ENCODE data around the gene CSNK1A1. TPM values are rescaled to one million over a fixed set of nuclear protein-coding genes. Genes with fewer than 3 reads are reported as not detected.
A peak's percentile ranks its signal among the peaks of the same experiment; 100 is the strongest.

The CSNK1A1 gene
- polyA plus RNA-seq, 2 of the 4 experiments (the other 2 are of a cell fraction): 123 to 218 TPM

DNA sequence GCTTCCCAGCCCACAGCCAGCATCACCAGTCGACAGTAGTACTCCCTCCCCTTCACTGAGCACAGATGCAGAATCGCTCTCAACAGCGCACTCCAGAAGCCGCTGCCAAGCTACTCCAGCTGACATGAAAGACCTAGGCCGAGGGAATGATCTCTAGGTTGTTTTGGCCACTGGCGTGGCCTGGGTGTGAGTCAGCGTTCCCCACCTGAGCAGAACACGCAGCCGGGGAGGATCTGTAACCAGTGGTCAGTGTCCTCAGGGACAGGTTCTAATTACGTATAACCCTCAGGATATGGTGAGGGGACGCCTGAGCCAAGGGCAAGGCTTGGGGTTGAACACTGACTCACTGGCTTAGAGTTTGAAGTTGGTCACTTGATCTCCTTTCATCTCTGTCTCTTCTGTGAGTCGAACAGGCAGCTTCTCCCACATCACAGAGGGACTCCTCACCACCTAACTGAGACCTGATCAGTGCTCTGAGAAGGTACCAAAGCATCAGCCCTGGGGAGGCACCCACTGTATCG, 95.3 kb downstream of the CSNK1A1 start (continued):
- no peak for TF ChIP-seq ZFP36 (IDR thresholded peaks at IDR 0.05; ENCODE audit: borderline replicate concordance, partially characterized antibody)
- TF ChIP-seq JUNB (IDR thresholded peaks at IDR 0.05): no peak

DNA sequence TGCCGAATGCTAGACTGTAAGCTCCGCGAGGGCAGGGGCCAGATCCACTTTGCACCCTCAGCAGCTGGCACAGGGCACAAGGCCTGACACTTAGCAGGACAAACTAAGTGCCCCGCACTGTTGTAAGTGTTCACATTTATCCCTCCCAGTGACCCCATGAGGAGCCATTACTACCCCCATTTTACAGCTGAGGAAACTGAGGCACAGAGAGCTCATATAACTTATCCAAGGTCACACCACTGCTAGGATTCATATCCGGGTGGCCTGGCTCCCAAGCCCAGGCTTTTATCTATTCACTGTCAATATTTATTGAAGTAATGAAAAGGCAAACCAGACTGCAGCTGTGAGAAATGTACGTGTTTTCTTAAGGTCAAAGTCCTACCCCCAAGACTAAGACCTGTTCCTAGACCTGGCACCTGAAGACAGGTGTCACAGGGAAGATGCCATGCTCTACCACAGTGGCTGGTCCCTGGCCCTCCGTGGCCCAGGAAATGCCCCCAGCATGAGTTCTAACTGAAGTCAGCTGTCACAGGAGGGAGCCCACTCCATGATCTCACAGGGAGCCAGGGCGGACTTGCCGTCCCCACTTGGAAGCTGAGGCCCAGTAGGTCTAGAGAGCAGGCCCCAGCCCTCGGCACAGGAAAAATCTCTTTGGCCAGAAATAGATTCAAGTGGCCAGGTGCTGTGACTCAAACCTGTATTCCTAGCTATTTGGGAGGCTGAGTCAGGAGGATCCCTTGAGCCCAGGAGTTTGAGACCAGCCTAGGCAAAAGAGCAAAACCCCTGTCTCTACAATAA, 97.4 kb downstream of the CSNK1A1 start:
- ATAC-seq: no peak
- 86% methylated on average over 9 of the region's 10 CpGs for WGBS (ENCODE audit: missing lambda C conversion rate)
- TF ChIP-seq, protein P1, sequence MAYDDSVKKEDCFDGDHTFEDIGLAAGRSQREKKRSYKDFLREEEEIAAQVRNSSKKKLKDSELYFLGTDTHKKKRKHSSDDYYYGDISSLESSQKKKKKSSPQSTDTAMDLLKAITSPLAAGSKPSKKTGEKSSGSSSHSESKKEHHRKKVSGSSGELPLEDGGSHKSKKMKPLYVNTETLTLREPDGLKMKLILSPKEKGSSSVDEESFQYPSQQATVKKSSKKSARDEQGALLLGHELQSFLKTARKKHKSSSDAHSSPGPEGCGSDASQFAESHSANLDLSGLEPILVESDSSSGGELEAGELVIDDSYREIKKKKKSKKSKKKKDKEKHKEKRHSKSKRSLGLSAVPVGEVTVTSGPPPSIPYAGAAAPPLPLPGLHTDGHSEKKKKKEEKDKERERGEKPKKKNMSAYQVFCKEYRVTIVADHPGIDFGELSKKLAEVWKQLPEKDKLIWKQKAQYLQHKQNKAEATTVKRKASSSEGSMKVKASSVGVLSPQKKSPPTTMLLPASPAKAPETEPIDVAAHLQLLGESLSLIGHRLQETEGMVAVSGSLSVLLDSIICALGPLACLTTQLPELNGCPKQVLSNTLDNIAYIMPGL (CRISPR knock-in tag; IDR thresholded peaks at IDR 0.05; ENCODE audit: borderline replicate concordance): no peak
- no peak for TF ChIP-seq HEYL (CRISPR knock-in tag; IDR thresholded peaks at IDR 0.05)
- TF ChIP-seq, protein P2, sequence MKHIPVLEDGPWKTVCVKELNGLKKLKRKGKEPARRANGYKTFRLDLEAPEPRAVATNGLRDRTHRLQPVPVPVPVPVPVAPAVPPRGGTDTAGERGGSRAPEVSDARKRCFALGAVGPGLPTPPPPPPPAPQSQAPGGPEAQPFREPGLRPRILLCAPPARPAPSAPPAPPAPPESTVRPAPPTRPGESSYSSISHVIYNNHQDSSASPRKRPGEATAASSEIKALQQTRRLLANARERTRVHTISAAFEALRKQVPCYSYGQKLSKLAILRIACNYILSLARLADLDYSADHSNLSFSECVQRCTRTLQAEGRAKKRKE (CRISPR knock-in tag; IDR thresholded peaks at IDR 0.05; ENCODE audit: low read depth): no peak
- TF ChIP-seq NPAS2 (CRISPR knock-in tag; IDR thresholded peaks at IDR 0.05; ENCODE audit: borderline replicate concordance): no peak
- no peak for TF ChIP-seq KDM1A (IDR thresholded peaks at IDR 0.05; ENCODE audit: low read depth)
- no peak for TF ChIP-seq FOSL2 (IDR thresholded peaks at IDR 0.05)
- no peak for TF ChIP-seq FOSL2 (CRISPR knock-in tag; IDR thresholded peaks at IDR 0.05)
- ChIA-PET POLR2A (interaction anchor here (1.0 kb wide), 1 partner anchor 98 kb away, joined by 4 read pairs; the partner anchor contains the start of gene CSNK1A1), CTCF (interaction anchor here (0.5 to 7.4 kb wide), 14 partner anchors 8 to 248 kb away, joined by 3 to 87 read pairs (median 5); partner anchors contain the start of gene CSNK1A1)
- Histone ChIP-seq H3K4me2 (no peak overlapping the region), H3K9me3 (no peaks in the 10 kb centered on the region), H3K4me3 (no peak overlapping the region), H3K27ac (peak overlapping the region; percentile 43 to 73; a peak in 3 of 6 replicates), H3K4me1 (peaks cover 28% of the 10 kb centered on the region)
- DNase-seq (ENCODE audit: low read depth in 1 of 2, low spot score in 1 of 2): no peak
- FAIRE-seq: no peak

DNA sequence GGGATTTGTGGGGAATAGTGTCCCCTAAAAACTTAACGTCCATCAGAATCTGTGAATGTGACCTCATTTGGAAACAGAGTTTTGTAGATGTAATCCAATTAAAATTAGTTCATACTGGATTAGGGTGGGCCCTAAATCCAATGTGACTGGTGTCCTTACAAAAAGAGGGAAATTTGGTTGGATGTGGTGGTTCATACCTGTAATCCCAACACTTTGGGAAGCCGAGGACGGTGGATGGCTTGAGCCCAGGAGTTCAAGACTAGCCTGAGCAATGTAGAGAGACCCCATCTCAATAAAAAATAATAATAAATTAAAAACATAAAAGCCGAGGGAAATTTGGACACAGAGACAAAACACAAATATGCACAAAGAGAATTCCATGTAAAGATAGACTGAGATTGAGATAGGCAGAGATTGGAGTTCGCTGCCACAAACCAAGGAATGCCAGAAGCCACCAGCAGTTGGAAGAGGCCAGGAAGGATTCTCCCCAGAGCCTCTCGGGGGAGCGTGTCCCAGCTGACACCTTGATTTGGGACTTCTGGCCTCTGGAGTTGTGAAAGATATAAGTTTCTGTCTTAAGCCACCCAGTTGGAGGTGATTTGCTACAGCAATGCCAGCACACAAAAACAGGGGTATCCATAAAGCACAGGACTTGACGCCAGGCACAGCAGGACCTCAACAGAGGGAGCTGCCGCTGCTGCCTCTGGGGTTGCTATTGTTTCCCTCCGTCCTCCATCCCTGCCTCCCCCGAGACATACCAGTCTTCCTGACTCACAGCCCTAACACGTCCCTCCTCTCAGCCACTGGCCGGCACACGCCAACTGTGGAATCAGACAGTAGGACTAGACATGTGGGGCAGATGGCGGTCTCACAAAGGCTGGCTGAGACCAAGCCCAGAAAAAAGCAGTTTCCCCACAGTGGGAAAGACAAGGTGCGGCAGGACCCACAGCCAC, 98.3 kb downstream of the CSNK1A1 start:
- CTCF ChIA-PET: interaction anchor here (0.5 to 7.4 kb wide), 8 partner anchors 12 to 112 kb away, joined by 3 to 87 read pairs (median 7); partner anchors contain the start of gene CSNK1A1
- no peak overlapping the region for H3K4me3 ChIP-seq

DNA sequence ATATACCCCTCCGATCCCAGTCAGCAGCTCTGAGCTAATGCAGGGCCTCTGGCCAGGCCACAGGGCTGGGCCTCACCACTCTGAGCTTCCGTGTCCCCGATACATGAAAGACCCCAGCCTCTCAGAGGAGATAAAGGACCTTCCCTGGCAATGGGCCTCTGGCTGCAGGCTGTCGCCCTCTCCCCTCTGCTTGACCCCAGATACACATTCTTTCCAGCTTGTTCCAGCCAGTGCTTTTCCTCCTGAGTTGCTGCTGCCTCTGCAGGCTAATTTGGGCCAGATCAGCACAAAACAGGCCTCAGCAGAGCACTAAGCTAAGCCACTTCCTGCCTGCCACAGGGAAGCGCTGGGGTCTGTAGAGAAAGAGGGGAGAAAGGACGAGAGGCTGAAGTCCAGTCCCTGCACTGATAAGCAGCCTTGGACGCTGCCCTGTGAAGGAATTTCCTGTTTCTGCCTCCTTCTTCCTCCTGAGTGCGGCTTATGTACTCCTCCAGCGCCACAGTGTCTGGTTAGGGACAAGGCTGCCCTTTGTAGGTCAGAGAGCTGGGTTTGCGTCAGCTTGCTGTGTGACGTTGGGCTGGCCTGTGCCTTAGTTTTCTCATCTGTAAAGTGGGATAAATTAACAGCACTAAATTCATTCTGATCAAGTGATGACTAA, 99.1 kb downstream of the CSNK1A1 start:
- DNase-seq (ENCODE audit: low read depth in 1 of 2, low spot score in 1 of 2) (no peak), ATAC-seq (peak in 1 of 2 experiments; percentile 37; a peak in 3 of 6 replicates), FAIRE-seq (no peak)
- peak; percentile 71; the same call in 1 of the 2 replicates for TF ChIP-seq KDM1A (IDR thresholded peaks at IDR 0.05; ENCODE audit: low read depth)
- peak; percentile 88 for TF ChIP-seq MAFK (IDR thresholded peaks at IDR 0.05; ENCODE audit: partially characterized antibody)
- no peak for TF ChIP-seq HOXB5 (CRISPR knock-in tag; IDR thresholded peaks at IDR 0.05)
- 0 out of 2 replicates have a peak, but pooled peaks have one; percentile 19 for TF ChIP-seq HDAC2 (IDR thresholded peaks at IDR 0.05)
- POLR2A ChIA-PET: no interaction called here
- no peak overlapping the region for H3K4me2 ChIP-seq
- WGBS (ENCODE audit: missing lambda C conversion rate): 70% methylated on average over 11 of the region's 11 CpGs
- CTCF ChIA-PET: interaction anchor here (1.3 to 7.4 kb wide), 3 partner anchors 11 to 99 kb away, joined by 3 to 87 read pairs (median 3); partner anchors contain the start of gene CSNK1A1
- peak overlapping the region; percentile 54 to 73; a peak in 5 of 6 replicates for H3K27ac ChIP-seq
- H3K9me3 ChIP-seq: no peaks in the 10 kb centered on the region
- no peak overlapping the region for H3K4me3 ChIP-seq
- H3K4me1 ChIP-seq: peaks cover 30% of the 10 kb centered on the region

More for the DNA sequence above, 98.3 kb downstream of the CSNK1A1 start:
- DNase-seq (ENCODE audit: low read depth in 1 of 2, low spot score in 1 of 2): peak in 1 of 2 experiments; percentile 48
- no peak for FAIRE-seq
- 74% methylated on average over 16 of the region's 16 CpGs for WGBS (ENCODE audit: missing lambda C conversion rate)
- Histone ChIP-seq H3K4me2 (0 out of 3 replicates have a peak overlapping the region, but pooled peaks have one; percentile 8), H3K4me1 (peaks cover 30% of the 10 kb centered on the region), H3K9me3 (no peaks in the 10 kb centered on the region), H3K27ac (peak overlapping the region; percentile 43 to 73; a peak in 4 of 6 replicates)
- peak in 1 of 2 experiments; percentile 54; a peak in 3 of 6 replicates for ATAC-seq
- TF ChIP-seq CHD4 (IDR thresholded peaks at IDR 0.05; ENCODE audit: borderline replicate concordance) (peak; percentile 70; the same call in 1 of the 2 replicates), MAZ (IDR thresholded peaks at IDR 0.05; ENCODE audit: borderline replicate concordance, low read depth, low read length) (no peak)
- POLR2A ChIA-PET: interaction anchor here (1.0 kb wide), 1 partner anchor 99 kb away, joined by 4 read pairs; the partner anchor contains the start of gene CSNK1A1

All from A549 (cell line).